Kidney epithelial cell (primary cell): ENCODE measurements around the gene RND2. TPM values are rescaled to one million over a fixed set of nuclear protein-coding genes. Genes with fewer than 3 reads are reported as not detected.
A peak's percentile ranks its signal among the peaks of the same experiment; 100 is the strongest.

Source experiments
- DNase-seq: peaks from one replicate; pipeline ENCODE4 v3.0.0-alpha.2; 2010; ENCODE audit warnings: low read depth
- H3K27me3 ChIP-seq: 2 replicates; pipeline ENCODE4 v1.6.0; 2011; ENCODE audit warnings: low read length; ENCODE audit not compliant: control insufficient read depth, insufficient read depth
- H3K36me3 ChIP-seq: 2 replicates; pipeline ENCODE4 v1.5.1; 2011; ENCODE audit warnings: low read length; ENCODE audit not compliant: control insufficient read depth, insufficient read depth
- H3K4me3 ChIP-seq: 2 replicates; pipeline ENCODE4 v1.5.1; 2011; ENCODE audit warnings: low read depth, mild to moderate bottlenecking, control low read depth, low read length
- total RNA-seq: library from RNA; depleted of rRNA; stranded (reverse); fragments of >200 nt; gene quantifications from 2 replicates; pipeline ENCODE4 v1.2.3, GENCODE V29; 2015
- TF ChIP-seq, protein P1 (sequence below): IDR thresholded peaks from 2 replicates; pipeline ENCODE4 v1.5.1; 2011; ENCODE audit warnings: mild to moderate bottlenecking, moderate library complexity, low read length, control low read depth, inconsistent platforms; ENCODE audit not compliant: insufficient read depth, poor library complexity, severe bottlenecking

RND2 gene
- total RNA-seq, 1 donor from 2014 or later, result 0.63 TPM

DNA sequence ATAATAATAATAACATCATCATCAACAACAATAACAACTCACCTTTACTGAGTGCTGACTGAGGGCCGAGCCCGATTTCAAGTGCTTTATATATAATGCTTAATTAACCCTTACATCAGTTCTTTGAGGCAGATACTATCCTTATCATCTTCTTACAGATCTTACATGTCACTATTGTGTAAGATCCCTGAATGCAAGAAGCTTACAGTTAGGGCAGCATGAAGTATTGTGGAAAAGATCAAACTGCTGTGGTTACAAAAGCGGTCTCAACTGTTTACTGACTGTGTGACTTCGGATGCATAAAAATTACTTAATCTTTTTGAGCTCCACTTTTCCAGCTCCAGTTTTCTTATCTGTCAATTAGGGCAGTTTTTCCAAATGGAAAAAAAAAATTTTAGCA is 6.1 kb upstream of the RND2 start:
- no peaks in the 10 kb centered on the region for H3K27me3 ChIP-seq
- H3K36me3 ChIP-seq, result peaks cover 2% of the 10 kb centered on the region
- H3K4me3 ChIP-seq, result no peak overlapping the region
- DNase-seq, result no peak
- TF ChIP-seq, protein P1, sequence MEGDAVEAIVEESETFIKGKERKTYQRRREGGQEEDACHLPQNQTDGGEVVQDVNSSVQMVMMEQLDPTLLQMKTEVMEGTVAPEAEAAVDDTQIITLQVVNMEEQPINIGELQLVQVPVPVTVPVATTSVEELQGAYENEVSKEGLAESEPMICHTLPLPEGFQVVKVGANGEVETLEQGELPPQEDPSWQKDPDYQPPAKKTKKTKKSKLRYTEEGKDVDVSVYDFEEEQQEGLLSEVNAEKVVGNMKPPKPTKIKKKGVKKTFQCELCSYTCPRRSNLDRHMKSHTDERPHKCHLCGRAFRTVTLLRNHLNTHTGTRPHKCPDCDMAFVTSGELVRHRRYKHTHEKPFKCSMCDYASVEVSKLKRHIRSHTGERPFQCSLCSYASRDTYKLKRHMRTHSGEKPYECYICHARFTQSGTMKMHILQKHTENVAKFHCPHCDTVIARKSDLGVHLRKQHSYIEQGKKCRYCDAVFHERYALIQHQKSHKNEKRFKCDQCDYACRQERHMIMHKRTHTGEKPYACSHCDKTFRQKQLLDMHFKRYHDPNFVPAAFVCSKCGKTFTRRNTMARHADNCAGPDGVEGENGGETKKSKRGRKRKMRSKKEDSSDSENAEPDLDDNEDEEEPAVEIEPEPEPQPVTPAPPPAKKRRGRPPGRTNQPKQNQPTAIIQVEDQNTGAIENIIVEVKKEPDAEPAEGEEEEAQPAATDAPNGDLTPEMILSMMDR, result no peak

DNA sequence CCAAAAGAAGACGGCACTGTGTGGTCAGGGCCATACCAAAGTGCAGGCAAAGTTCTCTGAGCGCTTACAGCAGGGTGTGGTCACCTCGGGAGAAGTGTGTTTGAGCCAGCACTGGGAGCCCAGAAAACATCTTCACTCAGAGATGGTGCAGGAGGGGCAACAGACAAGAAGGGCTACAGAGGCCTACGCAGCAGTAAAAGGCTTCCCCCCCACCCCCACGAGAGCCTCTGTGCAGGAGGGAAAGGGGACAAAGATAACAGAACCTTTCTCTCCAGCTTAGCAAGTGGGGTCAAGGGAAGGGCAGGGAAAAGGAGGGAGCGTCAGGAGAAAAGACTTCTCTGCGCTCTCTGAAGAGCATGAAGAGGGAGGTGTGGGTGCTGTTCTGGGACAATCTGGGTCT is 5.6 kb upstream of the RND2 start:
- no peak for DNase-seq
- TF ChIP-seq, protein P1, result no peak
- H3K4me3 ChIP-seq, result no peak overlapping the region
- H3K27me3 ChIP-seq, result no peaks in the 10 kb centered on the region
- H3K36me3 ChIP-seq, result peaks cover 2% of the 10 kb centered on the region

DNA sequence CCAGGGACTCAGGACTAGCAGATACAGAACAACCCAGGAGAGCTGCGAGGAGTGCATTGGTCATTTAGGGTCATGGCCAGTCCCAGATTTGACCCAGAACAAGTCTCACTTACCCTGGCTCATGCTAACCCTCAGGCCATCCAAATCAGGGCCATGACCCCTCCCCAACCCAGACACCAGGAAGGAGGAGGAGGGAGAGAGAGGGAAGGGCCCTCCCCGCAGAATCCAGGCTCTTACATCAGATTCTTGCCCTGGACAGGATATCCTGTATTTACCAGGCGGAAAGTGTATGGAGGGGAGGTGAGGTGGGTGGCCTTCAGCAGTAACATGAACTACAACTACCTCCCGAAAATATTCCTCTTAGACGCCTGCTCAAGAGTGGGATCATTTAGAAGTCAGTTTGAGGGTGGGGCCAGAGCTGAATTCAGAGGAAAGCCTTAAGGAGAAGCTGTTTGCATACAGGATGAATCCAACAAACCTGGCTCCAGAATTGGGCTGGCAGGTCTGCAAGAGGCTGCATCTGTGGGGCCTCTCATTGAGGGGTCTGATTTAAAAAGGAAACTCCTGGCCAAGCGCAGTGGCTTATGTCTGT is 4.9 kb upstream of the RND2 start:
- TF ChIP-seq, protein P1, result no peak
- no peak overlapping the region for H3K4me3 ChIP-seq
- H3K36me3 ChIP-seq, result peaks cover 2% of the 10 kb centered on the region
- DNase-seq, result no peak
- H3K27me3 ChIP-seq, result peaks cover 3% of the 10 kb centered on the region

DNA sequence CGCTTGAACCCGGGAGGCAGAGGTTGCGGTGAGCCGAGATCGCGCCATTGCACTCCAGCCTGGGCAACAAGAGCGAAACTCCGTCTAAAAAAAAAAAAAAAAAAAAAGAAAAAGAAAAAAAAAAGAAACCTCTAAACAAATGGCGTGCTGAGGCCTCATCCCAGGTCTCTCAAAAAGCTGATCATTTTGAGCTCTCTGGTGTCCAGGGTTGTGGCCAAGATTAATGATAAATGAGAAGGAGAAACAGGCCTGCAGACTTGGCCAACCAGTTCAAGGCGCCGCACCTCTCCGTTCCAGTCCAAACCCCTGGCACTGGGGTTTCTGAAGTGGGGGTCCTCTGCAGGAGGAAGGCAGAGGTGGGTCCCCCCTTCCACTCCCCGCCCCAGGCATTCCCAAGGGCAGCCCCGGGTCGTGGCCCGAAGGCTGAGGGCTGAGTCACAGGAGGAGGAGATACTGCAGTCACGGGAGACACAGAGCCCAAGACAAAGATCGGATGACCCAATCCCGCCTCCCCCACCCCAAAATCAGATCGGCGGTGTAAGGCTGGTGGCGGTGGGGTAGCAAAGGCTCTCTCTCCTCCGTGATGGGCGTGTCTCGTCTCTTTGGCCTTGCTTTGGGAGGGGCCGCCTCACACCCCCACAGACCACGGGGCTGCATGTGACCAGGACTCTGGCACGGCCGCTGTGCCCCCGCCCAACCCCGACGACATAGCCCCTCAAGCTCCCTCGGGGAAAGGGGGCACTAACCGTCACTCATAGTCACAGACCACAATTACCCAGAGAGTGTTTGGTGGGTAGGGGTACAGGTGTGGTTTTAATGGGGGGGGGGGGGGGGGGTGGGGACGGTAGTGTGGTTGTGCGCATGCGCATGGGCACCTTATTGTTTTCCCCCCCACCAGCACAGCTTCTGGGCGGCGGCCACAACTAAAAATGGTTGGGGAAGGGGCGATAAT is 4.0 kb upstream of the RND2 start:
- TF ChIP-seq, protein P1, result no peak
- Histone ChIP-seq H3K36me3 (peaks cover 2% of the 10 kb centered on the region), H3K4me3 (peak overlapping the region; percentile 96), H3K27me3 (peaks cover 5% of the 10 kb centered on the region)
- DNase-seq, result no peak

DNA sequence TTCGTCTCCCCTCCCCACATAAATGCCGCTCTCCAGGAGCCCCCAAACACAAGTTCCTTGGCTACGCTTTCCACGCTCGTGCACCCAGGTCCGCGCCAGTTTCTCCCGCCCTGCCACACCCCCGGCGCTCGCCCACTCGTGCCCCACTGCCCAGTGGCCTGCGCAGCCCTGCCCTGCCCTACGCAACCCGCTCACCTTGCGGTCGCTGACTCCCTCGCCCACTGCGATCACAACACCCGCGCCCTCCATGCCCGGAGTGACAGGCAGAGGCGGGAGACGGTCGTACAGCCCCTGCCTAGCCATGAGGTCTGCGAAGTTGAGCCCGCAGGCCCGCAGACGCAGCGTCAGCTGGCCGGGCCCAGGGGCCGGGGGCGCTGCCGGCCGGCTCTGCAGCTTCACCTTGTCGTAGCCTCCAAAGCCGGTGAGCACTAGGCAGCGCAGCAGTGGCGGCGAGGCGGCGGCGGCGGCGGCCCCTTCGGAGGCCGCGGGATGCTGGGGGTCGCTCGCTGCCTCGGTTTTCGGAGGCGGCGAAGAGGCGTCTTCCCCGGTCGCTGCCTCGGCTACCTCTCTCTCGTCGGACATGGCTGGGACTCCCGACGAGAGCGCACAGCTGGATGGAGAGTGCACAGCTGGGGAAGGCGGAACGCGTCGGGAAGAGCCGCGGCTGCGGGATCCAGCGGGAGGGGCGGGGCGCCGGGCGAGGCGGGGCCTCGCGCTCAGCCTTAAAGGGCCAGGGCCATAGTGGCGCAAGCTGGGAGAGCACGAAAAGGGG is 3.1 kb upstream of the RND2 start, which contains the start of gene VAT1:
Gene VAT1, minus strand, starts transcription at position 645 of the 772 bp plus-strand sequence. Its CDS starts 63 bp downstream, at position 582.
- TF ChIP-seq, protein P1, result no peak
- H3K36me3 ChIP-seq, result no peaks in the 10 kb centered on the region
- peaks cover 5% of the 10 kb centered on the region for H3K27me3 ChIP-seq
- H3K4me3 ChIP-seq, result peak within 1 kb of the TSS; percentile 96
- no peak for DNase-seq
